Fibroblast of skin of left quadriceps (primary cell): Measurements from ENCODE around the gene ANKRD2.
"Not testable (repeated sequence)": the region's sequence is repeated elsewhere in the genome, so short reads cannot be mapped to it uniquely, and the experiment has no call there.

Experiments used
- DNase-seq, 2 experiments: peaks; one replicate each; pipeline ENCODE4 v3.0.0-alpha.2; 2013; ENCODE audit warnings: low read depth in 2 of 2

The ANKRD2 gene

DNA sequence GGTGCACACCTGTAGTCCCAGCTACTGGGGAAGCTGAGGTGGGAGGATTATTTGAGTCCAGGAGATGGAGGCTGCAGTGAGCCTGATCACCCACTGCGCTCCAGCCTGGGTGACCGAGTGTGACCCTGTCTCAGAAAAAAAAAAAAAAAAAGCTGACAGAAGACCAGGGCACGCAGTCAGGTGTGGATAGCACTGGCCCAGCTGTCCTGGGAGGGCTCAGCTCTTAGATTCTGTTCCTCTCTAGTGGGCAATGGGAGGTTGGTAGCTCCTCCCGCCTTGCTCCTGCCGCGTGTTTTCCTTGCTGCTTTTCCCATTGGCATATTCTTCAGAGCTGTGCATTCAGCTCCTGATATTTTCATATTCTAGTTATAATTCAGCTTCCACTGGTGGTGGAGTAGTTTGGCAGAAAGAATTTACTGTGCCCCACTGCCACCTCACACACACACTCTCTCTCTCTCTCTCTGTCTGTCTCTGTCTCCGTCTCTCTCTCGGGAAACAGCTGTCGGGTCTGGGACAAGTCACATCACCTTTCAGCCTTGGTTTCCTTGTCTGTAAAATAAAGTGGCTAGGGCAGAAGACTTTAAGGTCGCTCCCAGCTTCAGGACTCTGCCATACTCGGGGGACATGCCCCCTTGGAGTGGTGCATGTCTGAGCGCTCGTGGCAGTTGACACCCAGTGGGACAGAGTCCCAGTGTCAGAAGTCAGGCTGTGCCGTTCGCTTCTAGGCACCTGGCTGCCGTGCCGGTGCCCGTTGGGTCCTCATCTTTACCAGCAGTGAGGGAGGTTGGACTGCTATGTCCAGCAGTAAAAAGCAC is 25.9 kb upstream of the ANKRD2 start:
- DNase-seq, result no peak

DNA sequence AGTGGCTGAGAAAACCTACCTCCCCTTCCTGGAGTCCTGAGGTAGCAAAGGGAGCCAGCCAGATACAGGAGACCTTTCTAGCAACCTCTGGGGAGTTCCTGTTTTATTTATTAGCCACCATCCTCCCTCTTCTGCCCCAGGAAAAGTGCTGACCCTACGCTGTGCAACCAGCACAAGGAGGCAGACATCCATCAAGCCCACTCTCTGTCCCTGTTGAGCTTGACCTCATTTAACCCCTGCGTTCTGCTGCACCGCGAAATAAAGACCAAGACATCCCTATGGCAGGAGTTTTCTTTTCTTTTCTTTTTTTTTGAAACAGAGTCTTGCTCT is 25.3 kb upstream of the ANKRD2 start:
- no peak for DNase-seq

DNA sequence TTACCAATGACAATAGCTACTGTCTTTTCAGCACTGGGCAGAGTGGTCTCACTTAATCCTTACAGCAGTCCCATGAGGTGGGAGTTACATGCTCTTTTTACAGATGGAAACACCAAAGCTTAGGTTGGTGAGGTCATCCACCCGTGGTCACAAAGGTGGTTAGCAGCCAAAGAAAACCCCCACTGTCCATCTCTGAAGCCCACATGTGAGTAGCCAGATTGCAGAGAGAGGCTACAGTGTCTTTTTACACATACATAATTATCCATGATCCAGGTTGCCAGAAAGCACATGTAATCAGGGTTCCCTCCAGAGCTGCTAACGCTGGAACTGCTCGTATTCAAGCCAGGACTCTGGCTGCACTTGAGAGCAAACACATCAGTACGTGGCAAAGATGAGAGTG is 24.6 kb upstream of the ANKRD2 start:
- DNase-seq, result no peak

DNA sequence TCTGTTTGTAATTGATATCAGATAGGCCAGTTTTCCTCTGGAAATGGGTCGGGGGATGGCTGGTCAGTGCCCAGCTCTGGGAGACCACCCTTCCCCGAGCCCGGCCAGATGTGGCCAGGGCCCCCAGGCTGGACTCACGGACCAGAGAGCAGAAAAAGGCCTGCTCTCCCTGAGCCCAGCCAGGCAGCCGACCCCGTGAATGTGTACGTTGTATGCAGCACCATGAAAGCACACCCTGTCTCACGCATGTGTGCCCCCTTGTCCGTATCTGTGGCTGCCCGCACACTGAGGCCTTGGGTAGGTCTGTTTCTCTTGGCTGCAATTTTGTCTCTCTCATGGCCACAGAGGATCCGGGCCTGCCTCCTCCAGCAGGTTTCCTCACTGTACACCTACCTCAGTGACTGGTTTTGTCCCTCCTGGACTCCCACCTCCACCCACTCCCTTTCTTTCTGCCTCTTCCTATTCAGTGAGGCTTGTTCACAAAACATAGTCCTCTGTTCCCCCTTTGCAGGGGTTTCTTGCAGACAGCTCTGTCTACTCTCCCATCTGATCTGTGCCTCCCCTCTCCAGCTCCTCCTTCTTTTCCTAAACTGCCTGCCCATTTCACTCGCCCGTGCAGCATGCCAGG is 23.6 kb upstream of the ANKRD2 start:
- no peak for DNase-seq

DNA sequence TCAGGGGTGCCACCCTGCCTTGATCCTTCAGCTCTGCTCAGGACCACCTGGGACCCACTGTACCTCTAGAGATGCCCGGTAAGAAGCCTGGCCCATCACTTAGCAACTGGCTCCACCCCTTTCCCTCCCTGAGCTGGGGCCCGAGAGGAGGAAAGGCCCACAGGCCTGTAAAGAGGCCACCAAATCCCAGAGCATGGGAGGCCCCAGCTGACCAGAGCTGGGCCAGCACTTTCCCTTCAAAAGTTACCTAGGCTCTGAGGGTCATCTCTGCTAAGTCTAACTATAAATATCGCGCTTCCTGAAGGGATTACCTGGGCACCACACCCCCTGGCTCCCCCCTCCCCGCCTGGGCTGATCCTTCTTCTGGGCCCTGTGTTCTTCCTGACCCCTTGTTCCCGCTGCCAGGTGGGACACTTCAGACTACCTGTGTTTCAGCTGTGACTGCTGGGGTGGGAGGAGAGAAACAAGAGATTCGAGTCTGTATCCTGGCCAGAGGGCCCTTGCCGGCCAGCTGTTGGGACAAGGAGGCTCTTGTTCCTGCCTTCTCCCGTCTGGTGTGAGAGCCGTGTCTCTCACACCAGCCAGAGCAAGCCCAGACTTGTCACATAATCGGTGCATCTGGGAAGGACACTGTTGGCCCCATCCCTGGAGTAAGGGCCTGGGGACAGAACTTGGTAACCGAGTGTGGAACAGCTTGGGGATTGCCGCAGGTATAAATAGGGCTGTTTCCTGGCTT is 22.8 kb upstream of the ANKRD2 start:
- DNase-seq, result no peak

DNA sequence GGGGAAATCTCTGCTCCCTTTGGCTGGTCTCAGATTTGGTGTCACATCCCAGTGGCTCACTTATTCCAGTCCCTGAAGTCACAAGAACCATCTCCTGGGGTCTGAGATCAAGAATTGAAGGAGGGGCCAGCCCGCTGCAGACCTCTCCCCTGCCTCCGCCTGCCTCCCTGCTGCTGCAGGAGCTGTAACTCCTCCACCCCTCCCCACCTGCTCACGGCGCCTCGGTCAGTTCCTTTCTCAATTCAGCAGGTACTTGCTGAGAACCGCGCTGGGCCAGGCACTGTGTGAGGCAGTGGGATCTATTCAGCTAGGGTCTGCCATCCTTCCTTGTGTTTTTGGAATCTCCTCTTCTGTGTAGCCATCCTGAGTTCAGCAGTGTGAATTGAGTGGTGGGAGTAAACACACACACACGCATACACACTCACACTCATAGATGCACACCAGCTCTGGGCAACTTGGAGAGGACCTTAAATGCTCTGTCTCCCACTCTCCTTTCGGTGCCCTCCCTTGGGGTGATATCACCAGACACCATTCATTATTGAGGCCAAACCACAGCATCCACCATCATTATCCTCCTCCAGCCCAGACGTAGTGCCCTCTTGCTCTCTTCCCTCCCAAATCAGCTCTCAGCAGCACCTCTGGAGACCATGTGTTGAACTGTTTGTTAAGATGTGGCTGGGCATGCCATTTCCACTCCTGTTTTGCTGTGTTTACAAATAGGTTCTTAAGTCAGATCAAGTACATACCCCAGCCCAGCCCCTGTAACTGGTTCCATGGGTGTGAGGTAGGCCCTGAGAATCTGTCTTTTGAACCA is 22.0 kb upstream of the ANKRD2 start:
- no peak for DNase-seq

DNA sequence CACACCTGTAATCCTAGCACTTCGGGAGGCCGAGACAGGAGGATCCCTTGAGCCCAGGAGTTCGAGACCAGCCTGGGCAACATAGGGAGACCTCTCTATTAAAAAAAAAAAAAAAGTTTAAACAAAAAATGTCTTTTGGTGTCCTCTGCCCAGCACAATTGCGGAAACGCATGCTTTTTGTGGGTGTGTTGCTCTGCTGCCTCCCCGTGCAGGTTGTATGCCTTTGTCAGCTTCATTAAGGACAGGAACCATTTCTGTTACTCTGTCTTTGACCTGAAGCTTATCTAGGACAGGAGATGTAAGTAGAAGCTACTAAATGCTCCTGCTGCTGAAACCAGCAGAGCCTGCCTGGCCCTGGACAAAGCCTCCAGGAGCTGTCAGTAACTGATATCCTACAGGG is 21.3 kb upstream of the ANKRD2 start:
- DNase-seq, result no peak

DNA sequence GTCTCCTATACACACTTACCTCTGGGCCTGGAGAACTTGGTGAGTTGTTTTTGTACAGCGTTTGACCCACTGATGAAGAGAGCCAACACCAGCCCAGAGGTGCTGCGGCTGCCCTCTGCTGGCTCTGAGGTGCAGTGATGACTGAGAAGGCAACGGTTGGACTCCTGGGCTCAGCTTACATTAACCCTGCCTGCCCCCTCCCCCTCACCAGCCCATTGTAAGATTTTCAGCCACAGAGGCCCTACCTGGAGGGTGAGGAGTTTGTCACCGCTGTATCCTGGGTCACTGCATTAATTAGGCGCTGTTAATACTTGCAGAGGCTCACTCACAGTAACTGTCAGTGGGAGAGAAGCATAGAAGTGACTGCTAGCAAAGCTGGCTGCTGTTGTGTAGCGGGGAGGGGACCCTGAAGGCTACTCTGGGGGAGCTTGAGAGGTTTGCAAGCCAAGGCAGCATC is 19.0 kb upstream of the ANKRD2 start:
- DNase-seq, result peak; percentile 36 to 38

DNA sequence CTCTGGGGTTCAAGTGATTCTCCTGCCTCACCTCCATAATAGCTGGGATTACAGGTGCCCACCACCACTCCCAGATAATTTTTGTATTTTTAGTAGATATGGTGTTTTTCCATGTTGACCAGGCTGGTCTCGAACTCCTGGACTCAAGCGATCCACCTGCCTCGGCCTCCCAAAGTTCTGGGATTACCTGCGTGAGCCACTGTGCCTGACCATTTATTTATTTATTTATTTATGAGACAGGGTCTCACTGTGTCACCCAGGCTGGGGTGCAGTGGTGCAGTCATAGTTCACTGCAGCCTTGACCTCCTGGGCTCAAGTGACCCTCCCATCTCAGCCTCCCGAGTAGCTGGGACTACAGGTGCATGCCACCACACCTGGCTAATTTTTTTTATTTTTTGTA is 18.2 kb upstream of the ANKRD2 start:
- DNase-seq, result not testable (repeated sequence)

DNA sequence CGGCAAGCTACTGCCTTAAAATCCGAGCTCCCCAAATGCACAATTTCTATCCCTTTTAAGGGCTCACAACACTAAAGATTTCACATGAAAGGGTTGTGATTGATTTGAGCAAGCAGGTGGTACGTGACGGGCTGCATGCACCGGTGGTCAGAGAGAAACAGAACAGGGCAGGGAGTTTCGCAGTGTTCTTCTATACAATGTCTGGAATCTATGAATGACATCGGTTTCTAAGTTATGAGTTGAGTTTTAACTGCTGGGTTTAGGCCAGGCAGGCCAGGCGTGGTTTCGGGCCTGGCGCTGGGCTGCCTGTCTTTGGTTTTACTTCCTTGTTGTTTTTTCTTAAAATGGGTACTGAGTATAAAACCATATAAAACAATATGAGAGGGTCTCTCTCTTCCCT is 17.0 kb upstream of the ANKRD2 start:
- not testable (repeated sequence) for DNase-seq

DNA sequence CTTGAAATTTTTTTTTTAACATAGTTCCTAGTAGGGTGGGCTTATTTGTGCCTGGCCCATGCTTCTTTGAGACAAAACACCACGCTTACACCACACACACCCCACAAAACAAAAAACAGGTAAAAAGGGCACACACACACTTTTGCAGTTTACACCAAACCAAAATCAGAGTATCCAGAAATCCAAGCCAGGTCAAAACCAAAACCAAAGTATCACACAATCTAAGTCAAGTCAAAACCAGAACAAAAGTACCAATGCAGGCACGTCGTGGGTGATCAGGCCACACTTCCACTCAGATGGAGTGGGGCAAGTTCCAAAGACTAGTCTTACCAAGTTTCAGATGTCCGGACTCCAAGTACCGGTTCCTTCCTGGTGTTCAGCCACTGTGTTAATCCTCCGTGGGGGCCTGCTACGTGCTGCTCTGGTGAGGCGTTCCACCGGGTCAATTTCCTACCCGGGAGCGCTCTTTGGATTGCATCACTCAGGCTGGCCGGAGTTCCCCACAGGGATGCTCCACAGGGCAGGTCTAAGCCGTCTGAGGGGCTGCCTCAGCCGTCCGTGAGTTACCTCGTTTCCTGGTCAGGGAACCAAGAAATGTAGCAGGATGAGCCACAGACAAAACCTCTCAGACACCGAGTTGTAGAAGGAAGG is 11.7 kb upstream of the ANKRD2 start:
- DNase-seq, result not testable (repeated sequence)

DNA sequence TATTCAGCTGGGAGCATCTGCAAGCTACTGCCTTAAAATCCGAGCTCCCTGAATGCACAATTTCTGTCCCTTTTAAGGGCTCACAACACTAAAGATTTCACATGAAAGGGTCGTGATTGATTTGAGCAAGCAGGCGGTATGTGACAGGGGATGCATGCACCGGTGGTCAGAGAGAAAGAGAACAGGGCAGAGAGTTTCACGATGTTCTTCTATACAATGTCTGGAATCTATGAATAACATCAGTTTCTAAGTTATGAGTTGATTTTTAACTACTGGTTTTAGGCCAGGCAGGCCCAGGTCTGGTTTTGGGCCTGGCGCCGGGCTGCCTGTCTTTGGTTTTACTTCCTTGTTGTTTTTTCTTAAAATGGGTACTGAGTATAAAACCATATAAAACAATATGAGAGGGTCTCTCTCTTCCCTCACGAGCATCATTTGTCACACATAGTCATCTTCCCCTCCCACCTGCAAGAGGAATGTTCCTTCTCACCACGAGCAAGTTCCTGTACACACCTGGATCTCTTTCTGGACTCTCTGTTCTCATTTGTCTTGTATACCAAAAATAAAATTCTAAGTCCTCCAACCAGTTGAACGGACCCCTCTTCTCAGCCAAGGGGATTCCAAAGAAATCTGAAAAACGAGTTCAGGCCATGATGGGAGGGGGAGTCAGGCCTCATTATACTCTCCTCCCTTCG is 11.0 kb upstream of the ANKRD2 start:
- not testable (repeated sequence) for DNase-seq

DNA sequence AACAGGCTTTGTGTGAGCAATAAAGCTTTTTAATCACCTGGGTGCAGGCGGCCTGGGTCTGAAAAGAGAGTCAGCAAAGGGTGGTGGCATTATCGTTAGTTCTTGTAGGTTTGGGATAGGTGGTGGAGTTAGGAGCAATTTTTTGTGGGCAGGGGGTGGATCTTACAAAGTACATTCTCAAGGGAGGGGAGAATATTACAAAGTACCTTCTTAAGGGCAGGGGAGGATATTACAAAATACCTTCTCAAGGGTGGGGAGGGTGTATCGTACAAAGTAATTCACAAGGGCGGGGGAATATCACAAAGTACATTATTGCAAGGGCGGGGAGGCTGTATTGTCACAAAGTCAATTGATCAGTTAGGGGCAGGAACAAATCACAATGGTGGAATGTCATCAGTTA is 10.2 kb upstream of the ANKRD2 start:
- DNase-seq, result not testable (repeated sequence)

DNA sequence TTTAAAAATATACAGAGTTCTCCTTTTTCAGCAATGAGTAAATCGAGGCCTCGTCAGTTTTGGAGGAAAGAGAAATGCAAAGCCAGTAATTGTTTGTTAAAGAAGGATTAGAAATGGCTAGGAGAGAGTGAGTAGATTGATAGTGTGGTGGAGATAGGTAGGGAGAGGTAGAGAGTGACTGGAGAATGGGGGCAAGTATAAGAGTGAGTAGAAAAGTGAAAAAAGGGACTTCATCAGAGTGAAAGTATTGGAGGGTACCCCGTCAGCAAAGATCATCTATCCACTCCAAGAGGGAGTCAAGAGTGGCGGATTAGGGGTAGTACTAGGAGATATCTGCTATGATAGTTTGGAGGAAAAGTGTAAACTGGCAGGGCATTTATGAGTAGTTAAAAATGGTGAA is 9.2 kb upstream of the ANKRD2 start:
- no peak for DNase-seq

DNA sequence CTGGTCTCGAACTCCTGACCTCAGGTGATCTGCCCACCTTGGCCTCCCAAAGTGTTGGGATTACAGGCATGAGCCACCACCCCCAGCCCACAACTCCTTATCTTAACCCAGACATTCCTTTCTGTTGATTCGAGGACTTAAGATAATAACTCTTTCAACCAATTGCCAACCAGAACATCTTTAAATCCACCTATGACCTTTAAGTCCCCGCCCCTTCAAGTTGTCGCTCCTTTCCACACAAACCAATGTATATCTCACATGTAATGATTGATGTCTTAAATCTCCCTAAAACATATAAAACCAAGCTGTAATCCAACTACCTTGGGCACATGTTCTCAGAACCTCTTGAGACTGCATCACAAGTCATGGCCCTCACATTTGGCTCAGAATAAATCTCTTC is 7.8 kb upstream of the ANKRD2 start:
- DNase-seq, result no peak

DNA sequence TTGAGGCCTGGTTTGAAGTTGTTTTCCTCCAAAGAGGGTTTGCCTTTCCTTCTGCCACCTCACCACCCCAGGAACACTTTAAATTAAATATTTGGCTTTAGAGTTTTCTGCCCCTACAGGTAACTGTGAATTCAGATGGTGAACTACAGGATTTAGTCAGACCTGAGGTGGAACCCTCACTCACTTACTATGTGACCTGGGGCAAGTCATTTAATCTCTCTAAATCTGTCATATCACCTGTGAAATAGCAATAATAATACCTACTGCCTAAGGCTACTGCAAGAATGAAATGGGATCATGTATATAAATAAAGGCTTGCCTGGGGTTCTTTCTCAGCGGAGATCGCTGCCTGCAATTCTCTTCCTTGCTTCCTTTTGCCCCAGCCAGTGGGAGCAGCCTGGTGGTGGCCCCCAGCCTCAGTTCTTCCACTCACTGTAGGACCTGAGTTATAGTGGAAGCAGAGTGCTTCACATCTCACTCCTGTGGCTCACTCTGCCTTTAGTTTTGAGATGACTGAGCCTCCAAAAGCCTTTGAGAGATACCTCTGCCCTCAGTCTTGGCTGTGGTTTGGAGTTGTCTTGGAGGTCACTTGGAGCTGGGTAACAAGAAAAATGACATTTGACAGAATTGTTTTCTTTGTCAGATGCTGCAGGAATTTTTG is 6.1 kb upstream of the ANKRD2 start:
- no peak for DNase-seq

DNA sequence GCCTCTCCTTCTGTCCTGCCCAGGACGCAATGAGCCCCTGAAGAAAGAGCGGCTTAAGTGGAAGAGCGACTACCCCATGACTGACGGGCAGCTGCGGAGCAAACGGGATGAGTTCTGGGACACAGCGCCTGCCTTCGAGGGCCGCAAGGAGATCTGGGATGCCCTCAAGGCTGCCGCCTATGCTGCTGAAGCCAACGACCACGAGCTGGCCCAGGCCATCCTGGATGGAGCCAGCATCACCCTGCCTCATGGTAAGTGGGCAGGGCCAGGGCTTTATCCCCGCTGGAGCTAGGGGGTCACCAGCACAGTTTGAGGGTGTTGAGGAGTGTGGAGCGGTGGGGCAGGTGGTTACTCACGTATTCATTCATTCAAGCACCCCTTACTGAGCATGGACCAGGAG is 4.7 kb upstream of the ANKRD2 start:
- no peak for DNase-seq

DNA sequence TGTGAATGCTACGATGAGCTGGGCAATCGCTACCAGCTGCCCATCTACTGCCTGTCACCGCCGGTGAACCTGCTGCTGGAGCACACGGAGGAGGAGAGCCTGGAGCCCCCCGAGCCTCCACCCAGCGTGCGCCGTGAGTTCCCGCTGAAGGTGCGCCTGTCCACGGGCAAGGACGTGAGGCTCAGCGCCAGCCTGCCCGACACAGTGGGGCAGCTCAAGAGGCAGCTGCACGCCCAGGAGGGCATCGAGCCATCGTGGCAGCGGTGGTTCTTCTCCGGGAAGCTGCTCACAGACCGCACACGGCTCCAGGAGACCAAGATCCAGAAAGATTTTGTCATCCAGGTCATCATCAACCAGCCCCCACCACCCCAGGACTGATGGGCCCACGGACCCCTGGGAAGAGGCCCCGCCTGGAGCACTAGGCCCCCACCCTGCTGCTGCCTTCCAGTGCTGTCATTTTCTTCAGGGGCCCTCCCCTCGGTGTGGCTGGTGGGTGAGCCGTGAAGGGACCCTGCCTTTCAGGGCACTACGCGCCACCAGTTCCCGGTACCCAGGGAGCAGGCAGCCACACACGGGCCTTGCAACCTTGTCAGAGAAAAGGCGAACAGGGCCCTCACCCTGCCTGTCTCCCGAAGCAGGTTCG is 2.3 kb upstream of the ANKRD2 start:
- DNase-seq, result no peak

DNA sequence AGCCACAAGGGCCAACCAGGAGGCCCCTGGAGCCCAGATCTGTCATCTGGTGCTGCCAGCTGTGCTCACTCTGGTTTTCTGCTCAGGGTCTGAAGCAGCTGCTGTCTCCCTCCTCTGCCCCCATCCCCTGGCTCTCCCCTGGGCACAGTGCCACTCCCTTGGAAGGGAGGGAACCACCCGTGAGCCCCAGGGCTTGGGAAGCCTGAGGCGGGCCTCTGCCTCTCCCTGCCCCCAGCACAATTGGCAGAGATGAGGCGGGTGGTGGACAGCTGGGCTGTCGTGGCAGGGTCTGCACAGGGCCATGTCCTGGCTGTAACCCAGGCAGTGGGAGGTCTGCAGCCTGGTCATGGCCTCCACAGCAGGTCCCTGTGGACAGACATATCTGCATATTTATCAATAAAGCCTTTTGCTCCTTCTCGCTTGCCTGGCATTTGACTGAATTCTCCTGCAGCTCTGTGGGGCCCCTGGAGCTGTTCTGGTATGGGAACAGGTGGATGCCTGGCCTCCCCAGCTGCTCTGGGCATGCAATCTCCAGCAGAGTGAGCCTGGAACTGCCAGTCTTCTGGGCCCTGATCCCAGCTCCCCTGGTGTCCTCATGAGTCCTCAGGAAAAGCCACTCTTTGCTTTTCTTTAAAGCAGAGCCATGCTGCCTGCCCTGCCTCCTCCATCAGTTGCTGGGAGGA is 1.6 kb upstream of the ANKRD2 start:
- no peak for DNase-seq
